GM21717 (cell line): Measurements from ENCODE around the gene ATP8B1.
"Not testable (repeated sequence)": the region's sequence is repeated elsewhere in the genome, so short reads cannot be mapped to it uniquely, and the experiment has no call there.

Experiments used
- ATAC-seq: cut with Tn5 transposase; IDR thresholded peaks from one replicate; pipeline ENCODE4 v1.9.1; 2021; ENCODE audit warnings: mild to moderate bottlenecking, moderate library complexity; ENCODE audit not compliant: unreplicated experiment

The ATP8B1 gene

GRCh38 chr18:57803103-57803969 is at the start of gene ATP8B1:
ATP8B1 (minus strand) TSS chr18:57803315; CDS start chr18:57731807, 71,508 bp downstream.
- peak; percentile 63 for ATAC-seq

GRCh38 chr18:57850063-57850462 is 46.9 kb upstream of the ATP8B1 start:
- no peak for ATAC-seq

DNA sequence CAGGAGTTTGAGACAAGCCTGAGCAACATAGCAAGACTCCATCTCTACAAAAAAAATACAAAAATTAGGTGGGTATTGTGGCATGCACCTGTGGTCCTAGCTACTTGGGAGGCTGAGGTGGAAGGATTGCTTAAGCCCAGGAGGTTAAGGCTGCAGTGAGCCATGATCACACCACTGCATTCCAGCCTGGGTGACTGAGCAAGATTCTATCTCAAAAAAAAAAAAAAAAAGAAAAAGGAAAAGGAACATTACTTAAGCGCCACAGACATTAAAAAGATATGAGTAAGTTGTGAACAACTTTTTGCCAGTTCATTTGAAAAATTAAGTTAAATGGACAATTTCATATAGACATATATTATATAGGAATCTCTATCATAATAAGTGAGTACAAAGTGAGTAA is 45.3 kb upstream of the ATP8B1 start:
- not testable (repeated sequence) for ATAC-seq

GRCh38 chr18:57847431-57847830 is 44.3 kb upstream of the ATP8B1 start:
- not testable (repeated sequence) for ATAC-seq

DNA sequence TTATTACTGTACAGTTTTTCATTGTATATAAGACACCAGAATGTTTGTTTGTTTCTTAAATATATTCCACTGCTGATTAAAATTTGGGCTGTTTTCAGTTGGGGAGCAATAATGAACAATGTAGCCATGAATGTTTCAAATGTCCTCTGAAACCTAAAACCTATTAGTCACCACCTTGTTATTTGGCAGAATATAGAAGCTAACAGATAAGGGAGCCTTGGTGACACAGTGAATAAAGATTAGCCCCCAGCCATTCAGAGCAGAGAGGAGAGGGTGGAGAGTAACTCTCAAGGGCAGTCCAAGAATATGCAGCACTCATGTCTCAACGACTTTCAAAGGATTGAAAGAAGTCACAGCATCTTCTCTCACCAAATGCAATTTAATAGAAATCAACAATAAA is 43.1 kb upstream of the ATP8B1 start:
- no peak for ATAC-seq

DNA sequence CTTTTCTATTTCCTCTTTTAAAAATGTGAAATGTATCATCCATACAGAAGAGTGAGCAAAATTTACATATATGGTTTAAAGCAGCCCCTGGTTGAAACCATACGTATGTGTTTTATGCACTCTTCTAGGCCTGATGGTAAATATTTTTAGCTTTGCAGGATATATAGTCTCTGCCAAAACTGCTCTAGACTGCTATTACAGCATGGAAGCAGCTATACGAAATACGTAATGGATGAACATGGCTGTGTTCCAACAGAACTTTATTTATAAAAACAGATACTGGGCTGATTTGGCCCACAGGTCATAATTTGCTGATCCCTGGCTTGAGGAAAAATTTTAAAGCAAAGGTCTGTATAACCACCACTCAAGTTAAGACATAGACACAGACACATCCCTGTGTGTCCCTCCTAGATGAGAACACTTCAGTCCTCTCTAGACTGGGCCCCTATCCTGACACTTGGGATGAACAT is 42.5 kb upstream of the ATP8B1 start:
- no peak for ATAC-seq

DNA sequence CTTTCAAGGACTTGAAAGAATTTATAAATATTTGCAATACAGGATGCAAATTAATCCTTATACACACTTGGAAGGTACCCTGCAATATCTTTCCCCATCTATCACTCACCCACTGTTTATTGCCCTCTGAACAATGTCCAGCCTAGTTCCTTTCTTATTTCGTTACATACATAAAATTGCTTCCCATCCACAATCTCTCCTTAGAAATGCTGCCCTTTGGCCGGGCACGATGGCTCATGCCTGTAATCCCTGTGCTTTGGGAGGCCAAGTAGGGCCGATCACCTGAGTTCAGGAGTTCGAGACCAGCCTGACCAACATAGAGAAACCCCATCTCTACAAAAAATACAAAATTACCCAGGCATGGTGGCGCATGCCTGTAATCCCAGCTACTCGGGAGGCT is 41.2 kb upstream of the ATP8B1 start:
- ATAC-seq = no peak

DNA sequence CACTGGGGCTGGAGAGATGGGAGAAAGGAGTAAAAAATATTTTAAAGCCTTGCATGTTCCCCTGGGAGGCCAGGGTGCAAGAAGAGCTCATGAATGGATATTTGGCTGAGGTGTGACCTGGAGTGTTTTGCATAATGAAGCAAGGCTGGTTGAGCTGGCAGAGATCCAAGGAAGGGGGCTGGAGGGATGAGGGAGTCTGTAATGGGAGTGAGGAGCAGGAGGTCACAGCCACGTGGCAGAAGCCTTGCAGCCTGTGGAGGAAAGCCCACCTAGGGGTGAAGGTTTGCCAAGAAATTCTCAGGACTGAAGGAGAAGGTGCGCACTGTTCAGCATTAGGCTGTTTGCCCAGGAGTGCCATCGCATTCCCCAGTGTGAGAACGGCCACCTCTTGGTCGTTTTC is 40.3 kb upstream of the ATP8B1 start:
- no peak for ATAC-seq

DNA sequence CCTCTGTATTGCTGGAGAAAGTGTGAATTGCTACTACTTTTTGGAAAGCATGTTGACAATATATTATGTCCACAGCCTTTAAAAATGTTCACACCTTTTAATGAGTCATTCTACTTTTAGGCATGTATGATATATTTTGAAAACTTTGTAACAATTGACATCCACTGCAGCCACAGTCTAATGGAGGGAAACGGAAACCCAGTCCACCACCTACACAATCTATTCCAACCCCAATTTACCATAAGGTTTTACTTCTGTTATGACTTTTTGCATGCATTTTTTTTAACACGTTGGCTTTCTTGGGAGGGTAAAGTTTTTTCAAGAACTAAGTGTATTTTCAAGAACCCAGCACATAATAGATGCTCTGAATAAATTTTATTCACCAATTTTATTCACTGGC is 38.5 kb upstream of the ATP8B1 start:
- peak; percentile 40 for ATAC-seq

GRCh38 chr18:57839942-57840381 is 36.8 kb upstream of the ATP8B1 start:
- ATAC-seq = no peak

DNA sequence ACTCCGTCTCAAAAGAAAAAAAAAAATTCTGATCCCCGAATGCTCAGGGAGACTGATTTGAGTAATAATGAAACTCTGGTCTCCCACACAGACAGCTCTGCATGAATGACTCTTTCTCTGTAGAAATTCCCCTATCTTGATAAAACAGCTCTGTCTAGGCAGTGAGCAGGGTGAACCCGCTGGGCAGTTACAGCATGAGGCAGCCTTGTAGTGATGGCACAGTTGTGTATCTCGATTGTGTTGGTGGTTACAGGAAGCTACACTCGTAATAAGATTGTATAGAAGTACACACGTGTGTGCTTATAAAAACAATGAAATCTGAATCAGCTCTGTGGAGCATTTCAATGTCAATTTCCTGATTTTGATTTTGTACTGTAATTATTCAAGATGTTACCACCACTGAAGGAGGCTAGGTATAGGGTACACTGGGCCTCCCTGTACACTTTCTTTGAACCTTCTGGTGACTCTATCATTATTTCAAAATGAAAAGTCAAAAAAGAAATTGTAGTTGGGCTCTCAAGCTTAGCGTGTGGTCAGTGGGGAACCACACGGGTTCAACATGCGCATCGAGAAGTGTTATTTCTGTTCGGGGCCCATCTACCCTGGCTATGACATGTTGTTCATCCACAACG is 34.9 kb upstream of the ATP8B1 start:
- ATAC-seq = peak; percentile 78

DNA sequence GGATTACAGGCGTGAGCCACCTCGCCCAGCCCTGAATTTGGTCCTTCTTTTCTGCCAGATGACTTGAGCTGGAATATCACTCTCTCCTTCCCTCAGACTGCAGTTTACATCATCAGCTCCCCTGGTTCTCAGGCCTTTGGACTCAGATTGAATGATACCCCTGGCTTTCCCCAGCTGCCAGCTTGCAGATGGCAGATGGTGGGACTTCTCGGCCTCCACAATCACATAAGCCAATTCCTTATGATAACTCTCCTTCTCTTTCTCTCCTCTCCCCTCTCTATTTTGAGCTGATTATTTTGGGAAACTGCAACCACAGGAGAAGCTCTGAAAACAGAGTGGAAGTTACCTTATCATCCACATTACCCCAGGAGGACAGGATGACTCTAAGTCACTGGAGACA is 33.4 kb upstream of the ATP8B1 start:
- ATAC-seq = no peak

GRCh38 chr18:57835904-57836303 is 32.8 kb upstream of the ATP8B1 start:
- ATAC-seq = no peak

DNA sequence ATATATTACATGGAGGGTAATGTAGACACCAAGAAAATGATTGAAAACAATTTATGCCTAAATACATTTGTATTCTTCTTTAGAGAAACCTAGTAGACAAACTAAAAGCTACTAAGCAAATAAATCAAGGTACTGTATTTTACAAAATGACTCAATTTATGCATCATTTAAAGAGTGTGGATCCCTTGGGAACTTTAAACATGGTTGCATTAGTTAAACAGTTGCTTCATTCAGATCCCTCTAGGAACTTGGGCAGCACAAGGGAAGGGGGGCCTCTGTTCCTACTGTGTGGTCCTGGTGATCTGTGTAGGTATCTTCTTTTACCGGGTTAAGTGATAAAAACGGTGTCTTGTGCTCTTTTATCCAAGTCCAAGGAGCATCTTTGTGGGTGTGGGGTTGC is 31.5 kb upstream of the ATP8B1 start:
- ATAC-seq = no peak

GRCh38 chr18:57833441-57834101 is 30.5 kb upstream of the ATP8B1 start:
- ATAC-seq = peak; percentile 60

- no peak for ATAC-seq
Observed at GRCh38 chr18:57832730-57833129, 29.6 kb upstream of the ATP8B1 start.

- no peak for ATAC-seq
Observed at GRCh38 chr18:57831597-57832377, 28.7 kb upstream of the ATP8B1 start.

GRCh38 chr18:57827646-57828045 is 24.5 kb upstream of the ATP8B1 start:
- no peak for ATAC-seq

GRCh38 chr18:57826252-57826651 is 23.1 kb upstream of the ATP8B1 start:
- no peak for ATAC-seq

DNA sequence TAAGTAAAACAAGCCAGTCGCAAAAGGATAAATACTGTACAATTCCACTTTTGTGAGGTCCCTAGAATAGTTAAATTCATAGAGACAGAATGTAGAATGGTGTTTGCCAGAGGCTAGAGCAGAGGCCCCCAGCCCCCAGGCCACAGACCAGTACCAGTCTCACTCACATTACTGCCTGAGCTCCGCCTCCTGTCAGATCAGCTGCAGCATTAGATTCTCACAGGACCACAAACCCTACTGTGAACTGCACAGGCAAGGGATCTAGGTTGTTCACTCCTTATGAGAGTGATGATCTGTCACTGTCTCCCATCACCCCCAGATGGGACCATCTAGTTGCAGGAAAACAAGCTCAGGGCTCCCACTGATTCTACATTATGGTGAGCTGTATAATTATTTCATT is 17.5 kb upstream of the ATP8B1 start:
- ATAC-seq = not testable (repeated sequence)
